Vagina (tissue), 2 donors: ENCODE data around the gene PDE4D.

Experiments used
- POLR2A ChIP-seq, 2 donors: fragments of 450-650 bp; IDR thresholded peaks; one replicate each; pipeline ENCODE4 v1.6.1; 2017; ENCODE audit warnings: antibody characterized with exemption in 2 of 2, mild to moderate bottlenecking in 2 of 2, moderate library complexity in 2 of 2
- POLR2AphosphoS5 ChIP-seq, 2 donors: sonication (generic); formaldehyde crosslinking; IDR thresholded peaks; one replicate each; pipeline ENCODE4 v1.9.0; 2017; ENCODE audit warnings: antibody characterized with exemption in 2 of 2, mild to moderate bottlenecking in 2 of 2, low read depth in 1 of 2; ENCODE audit not compliant: insufficient read depth in 1 of 2
- TF ChIP-seq, protein P1 (sequence below), 3 experiments: fragments of 450-650 bp in 2 of 3; fragments of 200-600 bp in 1 of 3; sonication (generic) in 1 of 3; IDR thresholded peaks; one replicate each; pipeline ENCODE4 v1.5.1; 2017 to 2019; ENCODE audit warnings: antibody characterized with exemption in 3 of 3, mild to moderate bottlenecking in 2 of 3, moderate library complexity in 2 of 3

- TF ChIP-seq, protein P1, sequence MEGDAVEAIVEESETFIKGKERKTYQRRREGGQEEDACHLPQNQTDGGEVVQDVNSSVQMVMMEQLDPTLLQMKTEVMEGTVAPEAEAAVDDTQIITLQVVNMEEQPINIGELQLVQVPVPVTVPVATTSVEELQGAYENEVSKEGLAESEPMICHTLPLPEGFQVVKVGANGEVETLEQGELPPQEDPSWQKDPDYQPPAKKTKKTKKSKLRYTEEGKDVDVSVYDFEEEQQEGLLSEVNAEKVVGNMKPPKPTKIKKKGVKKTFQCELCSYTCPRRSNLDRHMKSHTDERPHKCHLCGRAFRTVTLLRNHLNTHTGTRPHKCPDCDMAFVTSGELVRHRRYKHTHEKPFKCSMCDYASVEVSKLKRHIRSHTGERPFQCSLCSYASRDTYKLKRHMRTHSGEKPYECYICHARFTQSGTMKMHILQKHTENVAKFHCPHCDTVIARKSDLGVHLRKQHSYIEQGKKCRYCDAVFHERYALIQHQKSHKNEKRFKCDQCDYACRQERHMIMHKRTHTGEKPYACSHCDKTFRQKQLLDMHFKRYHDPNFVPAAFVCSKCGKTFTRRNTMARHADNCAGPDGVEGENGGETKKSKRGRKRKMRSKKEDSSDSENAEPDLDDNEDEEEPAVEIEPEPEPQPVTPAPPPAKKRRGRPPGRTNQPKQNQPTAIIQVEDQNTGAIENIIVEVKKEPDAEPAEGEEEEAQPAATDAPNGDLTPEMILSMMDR (IDR thresholded peaks at IDR 0.05), result no peak
- no peak for TF ChIP-seq POLR2A (IDR thresholded peaks at IDR 0.05)
- no peak for TF ChIP-seq POLR2AphosphoS5 (IDR thresholded peaks at IDR 0.05; ENCODE audit: insufficient read depth in 1 of 2, low read depth in 1 of 2)
Measured at GRCh38 chr5:59357381-59357977, 536.0 kb downstream of the PDE4D start.
